Activated CD4-positive, alpha-beta T cell treated with anti-CD3 and anti-CD28 coated beads, Interleukin-2, amount 50 U/mL, for 4 hours (primary cell): Measurements from ENCODE around the gene CORO2A.

Experiments
- DNase-seq, 2 experiments: peaks; one replicate each; pipeline ENCODE4 v3.0.0-alpha.2; 2020

The CORO2A gene, protein sequence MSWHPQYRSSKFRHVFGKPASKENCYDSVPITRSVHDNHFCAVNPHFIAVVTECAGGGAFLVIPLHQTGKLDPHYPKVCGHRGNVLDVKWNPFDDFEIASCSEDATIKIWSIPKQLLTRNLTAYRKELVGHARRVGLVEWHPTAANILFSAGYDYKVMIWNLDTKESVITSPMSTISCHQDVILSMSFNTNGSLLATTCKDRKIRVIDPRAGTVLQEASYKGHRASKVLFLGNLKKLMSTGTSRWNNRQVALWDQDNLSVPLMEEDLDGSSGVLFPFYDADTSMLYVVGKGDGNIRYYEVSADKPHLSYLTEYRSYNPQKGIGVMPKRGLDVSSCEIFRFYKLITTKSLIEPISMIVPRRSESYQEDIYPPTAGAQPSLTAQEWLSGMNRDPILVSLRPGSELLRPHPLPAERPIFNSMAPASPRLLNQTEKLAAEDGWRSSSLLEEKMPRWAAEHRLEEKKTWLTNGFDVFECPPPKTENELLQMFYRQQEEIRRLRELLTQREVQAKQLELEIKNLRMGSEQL

DNA sequence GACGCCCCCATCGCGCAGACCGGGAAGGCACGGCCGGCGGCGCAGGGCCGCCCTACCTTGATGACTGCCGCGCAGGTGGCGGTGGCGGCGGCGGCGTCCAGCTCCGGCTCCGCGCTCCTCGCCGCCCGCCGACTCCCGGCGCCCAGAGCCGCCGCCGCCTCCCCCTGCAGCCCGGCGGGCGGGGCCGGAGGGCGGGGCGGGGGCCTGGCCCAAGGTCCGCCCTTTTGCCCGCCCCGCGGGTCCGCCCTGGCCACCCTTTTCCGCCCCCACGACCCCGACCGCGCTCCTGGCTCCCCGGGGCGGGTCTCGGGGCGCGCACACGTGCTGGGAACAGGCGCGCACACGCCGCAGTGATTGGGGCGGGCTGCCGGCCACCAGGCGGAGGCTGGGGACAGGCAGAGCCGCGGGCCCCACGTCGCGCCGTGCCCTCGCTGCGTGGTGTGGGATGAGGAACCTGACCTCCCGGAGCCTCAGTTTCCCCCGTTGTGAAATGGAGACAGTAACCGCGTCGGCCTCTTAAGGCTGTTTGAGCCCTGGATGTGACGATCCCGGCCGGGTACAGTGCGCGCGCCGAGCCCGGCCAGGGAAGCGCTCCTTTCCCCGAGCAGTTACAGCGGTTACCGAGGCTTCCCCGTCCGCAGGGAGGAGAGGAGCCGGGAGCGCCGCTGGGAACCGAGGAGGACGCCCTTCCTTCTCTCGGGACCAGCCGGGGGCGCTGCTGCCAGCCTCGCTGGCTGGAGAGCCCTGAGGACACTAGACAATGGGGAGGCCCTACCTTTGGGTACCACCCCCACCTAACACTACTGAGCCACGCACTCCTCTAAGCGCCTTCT, at the start of gene CORO2A:
Gene CORO2A (minus strand): TSS at position 135 of the 833 bp plus-strand sequence. CDS start 34,977 bp downstream, outside the sequence.
- DNase-seq = peak; percentile 57 to 58

DNA sequence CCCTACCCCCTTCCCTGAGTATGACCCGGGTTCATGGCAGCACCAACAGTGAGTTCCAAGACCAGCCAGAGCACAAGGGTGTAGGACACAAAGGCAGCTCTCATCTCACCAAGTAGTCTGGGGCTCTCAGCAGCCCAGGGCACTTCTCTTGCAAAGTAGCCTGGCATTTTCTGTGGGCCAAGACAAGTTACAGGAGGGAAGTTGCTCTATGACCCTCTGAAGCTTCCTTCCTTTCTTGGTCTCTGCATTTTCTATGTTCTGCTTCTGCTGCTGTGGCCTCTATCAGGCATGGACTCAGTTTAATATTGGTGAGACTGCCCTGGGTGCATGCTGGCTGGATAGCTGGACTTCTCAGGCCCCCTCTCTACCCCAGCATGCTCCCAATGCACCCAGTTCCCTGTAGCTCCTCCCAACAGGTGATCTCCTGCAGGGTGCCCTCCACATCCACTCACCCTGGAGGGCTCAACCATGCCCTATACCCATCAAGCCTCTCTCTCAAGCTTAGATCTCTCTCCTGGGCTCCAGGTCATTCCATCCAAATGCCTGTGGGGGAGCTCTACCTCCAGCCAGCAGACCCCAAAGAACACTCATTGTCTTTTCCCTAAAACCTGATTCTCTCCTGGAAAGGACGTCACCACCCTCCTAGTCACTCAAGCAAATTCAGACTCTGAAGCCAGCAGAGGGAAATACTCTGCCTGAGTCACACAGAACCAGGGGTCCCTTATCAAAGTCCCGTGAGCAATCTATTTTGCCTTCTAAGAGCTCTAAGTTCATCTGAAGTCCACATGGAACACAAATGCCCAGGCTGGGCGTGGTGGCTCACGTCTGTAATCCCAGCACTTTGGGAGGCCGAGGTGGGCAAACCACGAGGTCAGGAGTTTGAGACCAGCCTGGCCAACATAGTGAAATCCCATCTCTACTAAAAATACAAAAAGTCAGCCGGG, 49.2 kb upstream of the CORO2A start:
- DNase-seq = no peak

GRCh38 chr9:98240475-98240874, 48.0 kb upstream of the CORO2A start:
- no peak for DNase-seq

GRCh38 chr9:98236901-98237487, 44.6 kb upstream of the CORO2A start:
- DNase-seq = no peak

DNA sequence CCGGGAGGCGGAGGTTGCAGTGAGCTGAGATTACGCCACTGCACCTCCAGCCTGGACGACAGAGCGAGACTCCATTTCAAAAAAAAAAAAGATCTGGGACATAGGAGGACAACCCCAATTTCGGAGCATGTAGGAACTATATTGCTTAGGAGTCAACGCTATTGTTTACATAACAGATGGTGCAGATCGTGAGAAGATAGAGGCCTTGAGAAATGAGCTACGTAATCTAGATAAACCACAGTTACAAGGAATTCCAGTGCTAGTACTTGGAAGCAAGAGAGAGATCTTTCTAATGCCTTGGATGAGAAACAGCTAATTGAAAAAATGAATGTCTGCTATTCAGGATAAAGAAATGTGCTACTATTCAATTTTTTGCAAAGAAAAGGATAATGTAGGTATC, 42.7 kb upstream of the CORO2A start:
- no peak for DNase-seq

DNA sequence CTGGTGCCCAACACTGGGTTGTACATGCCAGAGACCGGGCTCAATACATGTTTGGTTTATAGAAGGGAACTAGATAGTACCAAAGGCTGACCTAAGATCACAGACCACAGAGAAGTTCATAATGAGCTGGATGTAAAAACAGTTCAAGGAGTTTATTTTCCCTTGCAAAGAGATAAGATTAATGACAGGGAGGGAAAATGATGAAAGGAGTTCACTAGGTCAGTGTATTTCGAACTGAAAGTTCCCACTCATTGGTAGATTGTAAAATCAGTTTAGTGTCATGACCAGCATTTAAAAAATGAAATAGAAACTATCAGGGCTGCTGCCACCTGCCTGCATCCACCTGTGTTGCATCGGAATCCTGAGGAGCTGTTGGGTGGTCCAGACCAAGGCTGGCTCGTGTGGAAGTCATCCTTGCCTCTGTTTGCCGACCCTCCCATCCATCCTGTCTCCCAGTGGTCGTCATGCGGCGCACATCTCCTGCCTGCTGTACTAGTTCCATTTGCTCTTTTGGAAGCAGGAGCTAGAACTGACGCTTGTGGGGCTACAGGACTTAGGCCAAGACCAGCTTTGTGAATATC, 41.9 kb upstream of the CORO2A start:
- DNase-seq = no peak

GRCh38 chr9:98232926-98233325, 40.5 kb upstream of the CORO2A start:
- no peak for DNase-seq

DNA sequence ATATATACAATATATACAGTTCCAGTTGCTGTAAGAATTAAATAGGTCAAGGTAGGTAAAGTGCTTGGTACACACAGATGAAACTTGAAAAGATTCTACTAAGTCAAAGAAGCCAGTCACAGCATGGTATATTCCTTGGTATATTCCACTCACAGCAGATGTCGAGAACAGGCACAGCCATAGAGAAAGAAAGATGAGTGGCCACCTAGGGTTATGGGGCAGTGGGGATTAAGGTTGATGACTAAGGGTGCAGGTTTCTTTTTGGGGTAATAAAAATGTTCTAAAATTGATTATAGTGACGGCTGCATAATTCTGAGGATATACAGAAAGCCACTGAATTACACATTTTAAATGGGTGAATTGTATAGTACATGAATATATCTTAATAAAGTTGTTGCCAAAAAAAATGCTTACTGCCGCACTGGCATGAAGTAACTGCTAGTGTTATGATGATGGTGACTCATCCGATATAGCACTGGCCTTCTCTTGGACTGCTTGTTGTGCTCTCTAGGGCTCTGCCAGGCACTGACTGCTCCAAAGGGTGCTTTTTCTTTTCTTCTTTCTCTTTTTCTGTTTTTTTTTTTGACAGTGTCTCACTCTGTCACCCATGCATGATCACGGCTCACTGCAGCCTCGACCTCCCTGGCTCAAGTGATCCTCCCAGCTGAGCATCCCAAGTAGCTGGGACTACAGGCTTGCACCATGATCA, 39.5 kb upstream of the CORO2A start:
- DNase-seq = no peak

- no peak for DNase-seq
Observed at GRCh38 chr9:98230789-98231188, 38.4 kb upstream of the CORO2A start.

DNA sequence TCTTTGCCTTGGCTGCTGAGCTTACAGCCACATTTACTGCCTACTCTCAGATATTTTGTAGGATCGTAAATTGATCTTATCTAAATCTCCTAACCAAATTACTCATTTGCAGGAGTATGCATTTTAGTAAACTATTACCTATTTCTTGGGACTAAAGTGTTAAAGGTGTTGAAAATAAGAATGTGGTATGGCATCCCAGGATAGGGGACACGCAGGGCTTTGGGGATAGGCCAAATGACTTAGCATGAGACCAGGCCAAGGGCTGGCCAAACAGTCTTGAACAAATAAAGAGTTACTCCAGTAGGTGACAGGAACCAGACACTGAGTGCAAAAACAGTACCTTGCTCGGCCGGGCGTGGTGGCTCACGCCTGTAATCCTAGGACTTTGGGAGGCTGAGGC, 37.9 kb upstream of the CORO2A start:
- DNase-seq = no peak

GRCh38 chr9:98229620-98230019, 37.2 kb upstream of the CORO2A start:
- DNase-seq = no peak

GRCh38 chr9:98229090-98229395, 36.6 kb upstream of the CORO2A start:
- no peak for DNase-seq

DNA sequence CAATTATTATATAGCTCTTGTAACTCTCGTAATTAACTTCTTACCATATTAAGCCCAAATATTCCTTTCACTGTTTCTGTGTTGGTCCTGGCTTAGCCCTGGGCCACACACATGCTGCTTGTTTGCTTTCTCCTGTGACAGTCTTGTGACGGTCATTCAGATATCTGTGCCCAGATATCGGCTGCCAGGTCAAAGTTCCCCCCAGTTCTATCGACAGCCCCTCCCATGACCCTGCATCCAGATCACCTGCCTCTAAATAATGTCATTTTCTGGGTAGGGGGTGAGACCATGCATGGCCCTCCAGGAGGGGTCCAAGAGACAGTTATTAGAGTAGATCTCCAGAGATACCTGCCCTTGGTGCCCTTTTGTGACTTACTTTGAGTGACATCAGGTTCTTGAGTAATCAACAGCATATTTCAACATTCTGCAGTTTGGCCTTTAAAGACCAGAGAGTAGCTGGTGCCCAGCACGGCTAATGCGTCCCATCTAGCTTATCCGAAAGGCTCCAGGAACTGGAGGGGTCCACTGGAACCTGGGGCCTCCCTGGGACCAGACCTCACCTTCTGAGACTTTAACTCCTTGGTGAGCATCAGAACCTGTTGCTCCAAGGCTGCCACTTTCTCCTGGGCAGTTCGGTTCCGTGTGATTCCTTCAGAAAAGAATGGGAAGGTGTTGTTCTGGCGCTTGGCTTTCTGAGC, 36.1 kb upstream of the CORO2A start:
- no peak for DNase-seq

DNA sequence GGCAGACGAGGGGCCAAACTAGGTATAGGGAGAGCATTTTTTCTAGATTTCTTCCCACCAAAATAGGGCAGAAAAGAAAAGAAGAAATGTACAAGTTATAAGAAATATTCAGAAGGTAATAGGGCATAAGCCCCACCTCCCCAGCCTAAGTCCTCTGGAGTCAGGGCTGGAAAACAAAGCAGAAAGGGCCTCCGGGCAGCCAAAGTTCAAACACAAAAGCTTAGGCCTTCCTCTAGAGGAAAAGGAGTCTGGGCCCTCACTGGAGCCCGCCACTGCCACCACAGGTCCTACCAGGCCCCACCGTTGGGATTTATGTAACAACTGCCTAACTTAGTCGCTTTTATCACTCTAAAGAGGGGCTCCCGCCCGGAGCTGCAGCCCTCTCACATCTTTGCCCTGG, 35.4 kb upstream of the CORO2A start:
- DNase-seq = no peak

DNA sequence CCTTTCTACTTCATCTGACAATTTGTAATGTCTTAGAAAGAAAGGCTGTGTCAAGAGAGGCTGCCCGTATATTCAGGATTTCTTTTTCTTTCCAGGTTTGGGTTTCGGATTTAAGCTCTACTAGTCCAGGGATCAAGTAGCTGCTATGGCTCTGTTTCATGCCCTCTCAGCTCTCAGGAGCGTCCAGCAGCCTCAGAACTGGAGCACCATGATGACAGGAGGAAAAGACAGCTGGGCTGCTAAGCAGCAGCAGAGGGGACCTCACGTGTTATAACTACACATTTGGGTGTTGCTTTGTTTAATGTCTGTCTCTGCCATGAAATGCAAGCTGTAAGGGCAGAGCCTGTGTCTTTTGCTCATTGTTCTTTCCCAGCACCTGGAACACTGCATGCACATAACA, 34.5 kb upstream of the CORO2A start:
- DNase-seq = no peak

DNA sequence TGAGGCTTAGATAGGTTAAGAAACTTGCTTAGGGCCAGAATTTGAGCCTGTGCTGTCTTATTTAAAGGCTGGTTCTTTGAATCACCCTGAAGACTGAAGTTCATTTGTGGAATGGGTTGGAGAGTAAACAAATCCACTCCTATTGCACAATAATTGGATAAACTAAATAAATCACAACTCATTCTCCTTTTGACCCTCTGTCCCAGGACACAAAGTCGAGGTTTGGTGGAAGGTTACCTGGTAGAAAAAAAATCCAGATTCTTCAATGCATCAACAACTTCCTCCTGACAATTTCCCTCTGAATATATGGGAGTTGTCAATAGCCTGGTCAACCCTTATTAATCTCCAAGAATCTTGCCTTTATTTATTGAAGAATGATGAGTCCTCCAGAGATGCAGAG, 34.1 kb upstream of the CORO2A start:
- no peak for DNase-seq

- no peak for DNase-seq
Observed at GRCh38 chr9:98225015-98225442, 32.6 kb upstream of the CORO2A start.

GRCh38 chr9:98222885-98223691, 30.7 kb upstream of the CORO2A start:
- no peak for DNase-seq

DNA sequence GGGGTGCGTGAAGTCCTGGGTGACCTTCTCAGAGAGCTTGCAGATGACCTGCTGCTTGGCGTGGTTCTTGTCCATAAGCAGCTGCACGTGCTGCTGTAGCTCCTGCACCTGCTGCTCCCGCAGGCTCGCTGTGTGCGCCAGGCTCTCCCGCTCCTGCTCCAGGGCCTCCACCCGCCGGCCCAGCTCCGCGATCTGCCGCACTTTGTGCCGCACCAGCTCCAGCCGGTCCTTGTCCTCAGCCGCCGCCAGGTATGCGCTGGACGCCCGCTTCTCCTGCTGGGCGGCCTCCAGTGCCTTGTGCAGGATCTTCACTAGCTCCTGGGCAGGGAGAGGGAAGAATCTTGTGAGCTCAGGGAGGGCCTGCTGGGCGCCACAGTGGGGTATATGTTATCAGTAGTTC, 28.5 kb upstream of the CORO2A start:
- DNase-seq = no peak
